Retina (tissue), 1 donor: ENCODE results near the gene KIF20A.
"Not testable (repeated sequence)": the region's sequence is repeated elsewhere in the genome, so short reads cannot be mapped to it uniquely, and the experiment has no call there.

Experiments
- DNase-seq: peaks from one replicate; pipeline ENCODE4 v3.0.0-alpha.2; 2016

KIF20A gene

DNA sequence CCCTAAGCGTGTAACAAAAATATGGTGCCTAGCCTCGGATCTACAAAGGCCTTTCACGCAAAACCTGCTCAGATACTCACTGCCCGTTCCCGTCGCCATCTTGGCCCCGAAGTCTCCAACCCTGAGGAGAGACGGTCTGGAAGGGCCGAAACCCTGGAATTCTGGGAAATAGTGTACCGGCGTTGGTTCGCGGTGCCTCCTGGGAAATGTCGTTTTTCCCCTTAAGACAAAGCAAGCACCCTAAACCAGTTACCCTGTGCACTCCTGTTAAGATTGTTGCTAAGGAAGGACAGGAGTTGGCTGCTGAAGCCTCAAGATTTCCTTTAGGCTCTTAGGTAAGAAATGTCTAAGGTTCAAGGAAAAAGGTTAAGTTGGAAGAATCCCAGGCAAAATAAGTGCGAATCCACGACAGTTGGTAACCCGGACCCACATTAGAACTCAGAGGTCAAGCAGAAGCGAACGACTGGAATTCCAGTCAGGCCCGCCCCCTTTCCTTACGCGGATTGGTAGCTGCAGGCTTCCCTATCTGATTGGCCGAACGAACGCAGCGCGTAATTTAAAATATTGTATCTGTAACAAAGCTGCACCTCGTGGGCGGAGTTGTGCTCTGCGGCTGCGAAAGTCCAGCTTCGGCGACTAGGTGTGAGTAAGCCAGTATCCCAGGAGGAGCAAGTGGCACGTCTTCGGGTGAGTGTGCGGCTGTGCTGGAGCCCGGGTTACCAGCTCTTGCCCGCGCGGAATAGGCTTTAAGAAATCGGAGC, at the start of gene KIF20A, which contains the start of gene BRD8:
Gene KIF20A (plus strand): TSS at position 597 of the 761 bp plus-strand sequence. CDS start 569 bp downstream, outside the sequence.
Gene BRD8 (minus strand): TSS at position 115 of the 761 bp plus-strand sequence. CDS start 16 bp downstream, at position 99.
- peak; percentile 98 for DNase-seq

DNA sequence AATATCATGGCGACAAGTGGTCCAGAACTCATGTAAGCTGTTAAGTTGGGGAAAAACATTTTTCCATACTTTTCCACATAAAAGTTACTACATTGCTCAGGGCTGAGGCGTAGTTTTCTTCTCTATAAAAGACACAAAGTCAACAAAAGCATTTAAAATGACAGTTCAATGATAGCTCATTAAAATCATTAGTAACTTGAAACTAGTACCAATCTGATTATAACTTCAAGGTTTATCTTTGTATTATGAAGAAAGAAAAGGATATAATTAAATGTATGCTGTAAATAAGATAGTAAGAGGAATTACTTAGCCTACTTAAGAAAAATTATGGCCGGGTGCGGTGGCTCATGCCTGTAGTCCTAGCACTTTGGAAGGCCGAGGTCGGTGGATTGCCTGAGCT, 49.6 kb upstream of the KIF20A start:
- no peak for DNase-seq

DNA sequence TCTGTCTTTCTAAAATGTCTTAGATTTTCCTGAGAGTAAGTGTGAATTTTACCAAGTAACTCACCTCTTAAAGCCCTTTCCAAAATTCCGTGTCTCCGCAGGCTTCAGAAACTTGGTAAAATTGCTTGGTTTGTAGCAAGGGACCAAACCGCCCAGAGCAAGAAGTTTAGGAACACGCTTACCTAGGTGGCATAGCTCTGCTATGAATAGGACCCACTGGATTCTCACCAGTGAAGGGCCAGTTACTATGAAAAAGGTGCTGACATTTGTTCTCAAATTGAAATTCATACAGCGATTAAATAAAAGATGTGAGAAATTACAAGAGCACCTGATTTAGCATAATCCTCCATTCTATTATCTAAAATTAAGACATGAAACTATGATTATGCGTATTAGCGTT, 46.4 kb upstream of the KIF20A start:
- DNase-seq = no peak

DNA sequence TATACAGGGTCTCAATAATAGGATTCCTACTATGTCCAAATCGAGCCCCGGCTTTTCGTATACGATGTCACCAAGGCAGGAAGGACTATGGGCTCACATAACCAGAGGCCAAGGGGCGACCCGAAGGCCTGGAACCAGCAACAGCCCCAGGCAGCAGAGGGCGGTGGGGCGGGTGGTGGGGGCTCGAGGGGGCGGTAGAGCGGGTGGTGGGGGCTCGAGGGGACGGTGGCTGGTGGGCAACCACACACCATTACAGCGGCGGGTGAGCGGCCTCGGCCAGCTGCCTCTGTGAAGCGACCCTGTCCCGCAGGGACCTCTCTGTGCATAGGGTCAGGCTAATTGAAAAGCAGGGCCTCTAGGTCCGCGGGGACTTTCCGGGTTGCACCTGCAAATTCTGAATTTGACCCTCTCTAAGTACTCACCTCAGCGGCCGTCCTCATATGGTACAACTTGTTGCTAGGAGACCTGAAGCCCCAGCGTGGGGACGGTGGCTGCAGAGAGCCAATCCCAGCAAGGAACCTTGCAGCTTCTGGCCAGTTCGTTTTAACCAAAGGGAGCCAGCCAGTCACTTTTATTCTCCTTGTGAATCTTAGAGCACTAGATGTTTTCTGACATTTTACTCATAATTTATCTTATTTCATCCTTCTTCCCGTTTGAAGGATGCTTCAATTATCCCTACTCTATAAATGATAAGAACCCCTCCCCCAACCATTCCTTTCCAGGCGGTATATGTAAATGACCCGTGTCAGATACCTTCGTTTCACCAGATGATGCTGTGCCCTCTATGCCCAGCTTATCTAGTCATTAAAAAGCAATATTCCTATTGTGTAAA, 39.7 kb upstream of the KIF20A start, which contains the start of gene NME5:
Gene NME5 (minus strand): TSS at position 480 of the 832 bp plus-strand sequence. CDS start 648 bp downstream, outside the sequence.
- peak; percentile 88 for DNase-seq

DNA sequence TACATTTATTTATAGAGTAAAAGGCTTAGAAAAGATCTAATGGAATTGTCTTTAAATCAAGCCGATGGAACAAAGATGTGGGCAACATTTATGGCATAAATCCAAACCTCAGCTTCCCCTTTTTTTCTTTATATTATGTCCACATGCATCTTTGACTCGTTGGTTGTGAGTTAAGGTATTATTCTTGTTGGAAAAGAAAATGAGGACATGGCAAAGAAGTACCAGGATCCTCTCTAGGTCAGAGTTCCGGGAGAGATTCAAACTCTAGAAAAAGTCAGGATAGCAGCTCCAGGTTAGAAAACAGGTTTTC, 39.2 kb upstream of the KIF20A start:
- DNase-seq = no peak

DNA sequence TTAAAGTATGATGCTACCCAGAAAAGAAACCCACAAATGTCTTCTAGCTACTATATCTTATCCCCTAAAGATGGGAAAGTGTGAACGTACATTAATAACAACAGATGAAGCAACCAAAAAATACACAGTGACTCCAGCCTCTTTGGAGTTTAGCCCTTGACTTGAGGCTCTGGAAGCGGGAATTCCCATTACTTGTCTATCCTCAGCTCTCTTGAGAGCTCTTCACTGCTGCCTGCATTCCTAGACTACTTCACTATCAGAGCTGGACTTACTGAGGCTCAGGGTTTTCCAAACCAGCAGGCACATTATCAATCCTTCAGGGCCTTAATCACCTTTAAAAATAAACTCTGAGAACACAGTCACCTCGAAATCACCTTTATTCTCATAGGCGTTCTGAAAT, 38.6 kb upstream of the KIF20A start:
- DNase-seq = no peak

DNA sequence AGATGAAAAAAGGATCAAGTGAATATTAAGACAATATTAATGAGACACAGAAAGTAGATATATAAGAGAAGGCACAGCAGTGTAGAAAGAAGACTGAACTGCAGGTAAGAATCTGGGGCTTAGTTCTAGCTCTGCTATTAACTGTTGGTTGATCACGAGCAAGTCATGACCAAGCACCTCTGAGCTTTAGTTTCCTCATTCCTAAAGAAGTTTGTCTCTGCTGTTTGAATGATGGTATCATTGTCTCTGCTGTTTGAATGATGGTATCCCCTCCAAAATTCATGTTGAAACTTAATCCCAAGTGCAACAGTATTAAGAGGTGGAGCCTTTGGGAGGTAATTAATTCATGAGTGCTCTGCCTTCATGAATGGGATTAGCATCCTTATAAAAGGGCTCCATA, 37.2 kb upstream of the KIF20A start:
- DNase-seq = no peak

DNA sequence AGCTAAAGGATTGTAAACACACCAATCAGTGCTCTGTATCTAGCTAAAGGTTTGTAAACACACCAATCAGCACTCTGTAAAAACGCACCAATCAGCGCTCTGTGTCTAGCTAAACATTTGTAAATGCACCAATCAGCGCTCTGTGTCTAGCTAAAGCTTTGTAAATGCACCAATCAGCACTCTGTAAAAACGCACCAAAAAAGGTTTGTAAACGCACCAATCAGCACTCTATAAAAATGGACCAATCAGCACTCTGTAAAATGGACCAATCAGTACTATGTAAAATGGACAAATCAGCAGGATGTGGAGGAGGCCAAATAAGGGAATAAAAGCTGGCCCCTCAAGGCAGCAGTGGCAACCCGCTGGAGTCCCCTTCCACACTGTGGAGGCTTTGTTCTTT, 35.3 kb upstream of the KIF20A start:
- DNase-seq = not testable (repeated sequence)

DNA sequence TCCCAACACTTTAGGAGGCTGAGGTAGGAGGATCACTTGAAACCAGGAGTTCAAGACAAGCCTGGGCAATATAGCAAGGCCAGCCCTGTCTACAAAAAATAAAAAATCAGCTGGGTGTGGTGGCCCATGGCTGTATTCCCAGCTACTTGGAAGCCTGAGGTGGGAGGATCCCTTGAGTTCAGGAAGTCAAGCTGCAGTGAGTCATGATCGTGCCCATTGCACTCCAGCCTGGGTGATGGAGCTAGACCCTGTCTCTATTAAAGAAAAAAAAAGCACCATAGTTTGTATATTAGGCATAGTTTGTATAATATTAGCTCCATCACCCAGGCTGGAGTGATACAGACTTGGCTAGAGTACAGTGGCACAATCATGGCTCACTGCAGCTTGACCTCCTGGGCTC, 30.1 kb upstream of the KIF20A start:
- no peak for DNase-seq

DNA sequence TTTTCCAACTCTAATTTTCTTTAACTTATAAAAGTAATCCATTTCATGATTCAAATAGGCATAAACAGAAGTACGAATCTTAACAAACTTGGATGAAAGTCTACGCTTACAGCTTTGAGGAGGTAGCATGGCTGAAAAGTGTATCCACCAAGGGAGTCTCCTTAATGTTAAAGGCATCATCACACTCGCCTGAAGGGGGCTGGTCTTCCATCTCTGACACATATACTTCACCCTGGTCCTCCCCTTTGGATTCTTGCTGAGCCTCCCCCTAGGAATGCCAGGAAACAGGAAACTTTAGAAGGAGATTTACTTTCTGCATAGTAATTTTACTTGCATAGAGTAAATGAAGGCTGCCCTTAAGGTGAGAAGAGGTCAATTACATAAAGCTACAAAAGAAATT, 29.4 kb upstream of the KIF20A start:
- DNase-seq = no peak

DNA sequence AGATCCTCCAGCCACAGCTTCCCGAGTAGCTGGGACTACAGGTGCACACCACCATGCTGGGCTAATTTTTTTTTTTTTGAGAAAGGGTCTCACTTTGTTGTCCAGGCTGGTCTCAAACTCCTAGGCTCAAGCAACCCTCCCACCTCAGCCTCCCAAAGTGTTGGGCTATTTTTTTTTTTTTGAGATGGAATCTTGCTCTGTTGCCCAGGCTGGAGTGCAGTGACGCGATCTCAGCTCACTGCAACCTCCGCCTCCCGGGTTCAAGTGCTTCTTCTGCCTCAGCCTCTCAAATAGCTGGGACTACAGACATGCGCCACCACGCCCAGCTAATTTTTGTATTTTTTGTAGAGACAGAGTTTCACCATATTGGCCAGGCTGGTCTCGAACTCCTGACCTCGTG, 22.9 kb upstream of the KIF20A start:
- not testable (repeated sequence) for DNase-seq

DNA sequence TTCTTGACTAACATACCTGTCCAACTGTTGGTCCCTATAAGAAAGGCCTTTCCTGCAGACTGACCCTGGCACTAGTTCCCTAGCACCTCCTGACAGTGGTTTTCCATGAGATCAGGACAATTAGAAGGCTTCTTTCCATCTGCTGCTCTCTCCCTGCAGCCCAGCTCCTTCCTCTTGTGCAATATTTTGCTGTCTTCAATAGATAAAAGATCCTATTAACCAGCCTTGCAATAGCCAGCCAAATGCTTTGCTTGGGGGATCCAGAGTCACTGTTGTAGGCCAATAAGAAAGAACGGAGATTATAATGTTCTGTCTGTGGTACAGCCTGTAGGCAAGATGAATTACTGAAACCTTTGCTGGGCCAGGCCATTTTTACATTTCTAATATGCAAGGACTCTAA, 21.3 kb upstream of the KIF20A start:
- no peak for DNase-seq

DNA sequence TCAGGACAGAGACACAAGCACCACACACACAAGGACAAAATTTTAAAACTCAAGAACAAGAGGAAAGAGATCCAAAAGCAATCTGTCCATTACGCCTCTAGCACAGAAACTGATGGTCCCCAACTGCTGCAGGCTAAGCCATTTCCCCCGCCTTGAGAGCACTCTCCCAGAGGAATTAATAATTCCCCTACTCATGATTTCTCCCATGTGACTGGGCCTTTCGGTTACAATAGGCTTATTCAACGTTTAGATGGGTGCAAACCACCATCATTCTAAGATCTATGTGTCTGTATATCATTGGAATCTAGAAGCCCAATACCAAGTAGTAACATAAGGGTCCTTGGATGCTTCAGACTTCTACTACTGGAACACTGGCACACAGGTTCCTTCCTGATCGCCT, 19.2 kb upstream of the KIF20A start:
- no peak for DNase-seq

DNA sequence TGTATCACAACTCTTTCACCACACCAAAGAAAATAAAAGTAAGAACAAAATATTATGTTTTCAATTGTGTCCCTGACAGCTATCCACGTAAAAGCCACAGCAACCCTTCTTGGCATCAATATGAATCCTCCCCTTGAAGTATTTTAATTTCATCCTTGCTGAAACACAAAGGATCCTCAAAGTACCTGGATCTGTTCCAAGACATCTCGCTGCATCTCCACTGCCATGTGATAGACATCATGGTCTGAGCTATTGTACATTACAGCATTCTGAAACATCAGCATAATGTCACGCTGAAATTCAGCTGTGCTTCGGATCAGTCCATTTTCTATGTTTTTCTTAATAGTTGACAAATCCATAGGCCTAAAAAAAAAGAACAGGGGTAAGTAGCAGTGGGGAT, 18.2 kb upstream of the KIF20A start:
- DNase-seq = no peak

DNA sequence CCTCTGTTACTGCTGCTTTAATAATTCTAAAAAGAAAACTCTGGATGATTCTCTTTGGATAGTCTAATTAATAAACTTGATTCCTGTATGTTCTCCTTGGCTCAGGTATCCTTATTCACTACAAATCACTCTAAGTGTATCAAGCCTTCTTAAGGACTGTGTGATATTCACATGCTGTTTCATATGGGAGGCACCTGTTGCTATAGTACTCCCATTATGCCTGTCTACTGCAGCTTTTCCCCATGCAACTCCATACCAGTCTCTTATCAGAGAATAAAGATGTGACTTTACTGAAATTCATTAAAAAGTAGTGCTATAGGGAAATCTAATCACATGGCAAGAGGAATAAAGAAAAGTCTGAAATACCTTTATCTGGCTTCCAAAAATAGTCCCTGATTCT, 15.2 kb upstream of the KIF20A start:
- no peak for DNase-seq

DNA sequence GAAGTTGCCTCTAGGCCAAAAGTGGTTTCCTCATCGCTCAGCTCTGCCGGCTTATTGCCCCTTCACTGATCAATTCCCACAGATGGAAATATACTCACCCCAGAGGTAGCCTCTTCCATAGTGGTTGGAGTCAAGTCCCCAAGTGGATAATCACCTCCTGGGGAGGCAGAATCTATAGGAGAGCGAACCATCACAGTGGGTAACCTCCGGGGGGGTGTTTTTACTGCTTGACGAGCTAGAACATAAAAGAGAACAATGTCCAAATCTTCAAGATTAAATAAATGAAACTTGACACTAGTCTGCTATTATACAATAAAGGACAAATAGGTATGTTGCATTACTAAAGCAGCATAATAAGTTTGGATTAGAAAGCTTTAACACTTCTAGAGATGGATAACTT, 9.8 kb upstream of the KIF20A start:
- no peak for DNase-seq

DNA sequence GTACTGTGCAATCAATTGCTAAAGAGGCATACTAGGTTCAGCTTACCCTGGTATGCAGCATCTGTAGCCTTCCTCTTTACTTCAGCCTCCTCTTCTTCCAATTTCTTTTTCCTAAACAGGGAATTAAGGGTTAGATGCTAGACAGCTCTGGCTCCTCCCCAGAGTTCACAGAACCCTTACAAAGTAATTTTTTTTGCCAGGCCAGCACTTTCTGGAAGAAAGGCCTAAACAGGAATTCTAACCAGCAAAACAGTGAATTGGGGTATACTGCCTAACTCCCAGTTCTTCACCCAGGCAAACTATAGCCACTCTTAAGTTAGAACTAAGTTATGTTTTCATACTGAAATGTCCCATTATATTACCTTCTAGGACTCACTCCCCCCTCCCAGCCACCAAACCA, 8.6 kb upstream of the KIF20A start:
- DNase-seq = no peak

DNA sequence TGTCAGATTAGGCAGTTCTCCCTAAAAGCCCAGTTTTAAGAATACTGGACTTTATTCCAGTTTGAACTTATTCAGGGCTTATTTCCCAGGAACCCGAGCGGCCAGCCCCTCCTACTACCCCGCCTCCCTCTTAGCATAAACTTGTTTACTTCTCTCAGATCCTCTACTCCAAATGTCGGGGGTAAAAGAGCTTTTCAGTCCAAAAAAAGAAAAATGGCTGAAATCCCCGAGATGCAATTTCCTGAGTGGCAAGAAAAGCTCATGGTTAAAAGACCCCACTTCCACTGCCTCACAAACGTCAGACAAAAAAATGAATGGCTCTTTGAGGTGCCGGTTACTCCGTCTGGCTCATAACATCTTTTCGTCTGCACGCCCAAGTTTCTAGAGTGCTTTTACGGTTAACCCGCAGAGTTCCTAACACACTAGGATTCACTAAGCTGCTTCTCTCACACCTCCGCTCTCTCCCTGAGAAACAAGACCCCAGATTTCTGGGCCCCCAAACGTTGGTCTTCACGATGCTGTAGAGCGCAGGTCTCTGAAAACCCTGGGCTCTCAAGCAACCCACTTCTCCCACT, 884 bp upstream of the KIF20A start:
- no peak for DNase-seq

DNA sequence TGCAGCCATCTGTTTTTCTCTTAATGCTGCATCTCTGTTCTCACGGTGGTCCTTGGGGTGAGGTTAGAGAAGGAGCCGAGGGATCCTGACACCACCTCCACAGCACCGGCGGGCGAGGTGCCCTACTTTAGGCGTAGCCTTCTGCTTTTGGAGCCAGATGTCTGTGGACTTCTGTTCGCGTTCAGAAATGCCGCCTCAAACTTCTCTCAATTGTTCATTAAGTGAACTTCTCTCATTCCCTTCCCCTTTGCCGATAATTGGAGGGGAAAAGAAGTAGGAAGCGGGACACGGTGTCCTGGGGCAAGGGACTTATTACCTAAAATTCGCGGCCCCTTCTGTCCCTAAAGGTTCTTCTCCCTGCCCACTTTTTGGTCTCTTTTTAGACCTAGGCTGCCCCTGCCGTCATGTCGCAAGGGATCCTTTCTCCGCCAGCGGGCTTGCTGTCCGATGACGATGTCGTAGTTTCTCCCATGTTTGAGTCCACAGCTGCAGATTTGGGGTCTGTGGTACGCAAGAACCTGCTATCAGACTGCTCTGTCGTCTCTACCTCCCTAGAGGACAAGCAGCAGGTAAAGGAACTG, 455 bp downstream of the KIF20A start:
- no peak for DNase-seq

DNA sequence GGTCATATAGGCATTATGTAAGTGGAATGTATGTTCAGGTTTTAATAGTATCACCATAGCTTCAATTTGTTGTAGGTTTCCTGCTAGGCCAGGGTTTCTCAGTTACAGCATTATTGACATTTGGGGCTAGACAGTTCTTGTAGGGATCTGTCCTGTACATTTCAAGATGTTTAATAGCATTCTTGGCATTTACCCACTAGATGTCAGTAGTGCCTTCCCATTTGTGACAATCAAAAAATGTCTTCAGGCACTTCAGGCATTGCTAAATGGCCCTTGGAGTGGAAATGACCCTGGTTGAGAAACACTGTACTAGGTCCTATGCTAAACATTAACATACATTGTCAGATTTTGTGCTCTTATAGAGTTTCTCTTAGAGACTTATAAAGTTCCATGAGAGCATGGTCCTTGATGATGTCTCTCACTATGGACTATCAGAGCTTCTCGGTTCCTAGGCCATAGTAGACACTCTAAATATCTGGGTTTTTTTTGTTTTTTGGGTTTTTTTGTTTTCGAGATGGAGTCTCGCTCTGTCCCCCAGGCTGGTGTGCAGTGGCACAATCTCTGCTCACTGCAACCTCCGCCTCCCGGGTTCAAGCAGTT, 1.4 kb downstream of the KIF20A start:
- DNase-seq = peak; percentile 40

DNA sequence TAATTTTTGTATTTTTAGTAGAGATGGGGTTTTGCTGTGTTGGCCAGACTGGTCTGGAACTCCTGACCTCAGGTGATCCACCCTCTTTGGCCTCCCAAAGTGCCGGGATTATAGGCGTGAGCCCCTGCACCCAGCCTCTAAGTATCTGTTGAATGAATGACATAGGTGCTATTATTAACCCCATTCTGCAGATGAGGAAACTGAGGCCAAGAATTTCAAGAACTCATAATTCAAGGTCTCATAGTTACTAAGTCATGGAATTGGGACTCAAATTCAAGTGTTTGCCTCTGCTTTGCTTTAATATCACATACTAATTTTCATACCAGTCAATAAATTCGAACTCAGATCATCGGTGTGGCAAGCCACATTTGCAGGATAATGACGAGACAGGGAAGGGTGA, 1.9 kb downstream of the KIF20A start:
- DNase-seq = no peak

DNA sequence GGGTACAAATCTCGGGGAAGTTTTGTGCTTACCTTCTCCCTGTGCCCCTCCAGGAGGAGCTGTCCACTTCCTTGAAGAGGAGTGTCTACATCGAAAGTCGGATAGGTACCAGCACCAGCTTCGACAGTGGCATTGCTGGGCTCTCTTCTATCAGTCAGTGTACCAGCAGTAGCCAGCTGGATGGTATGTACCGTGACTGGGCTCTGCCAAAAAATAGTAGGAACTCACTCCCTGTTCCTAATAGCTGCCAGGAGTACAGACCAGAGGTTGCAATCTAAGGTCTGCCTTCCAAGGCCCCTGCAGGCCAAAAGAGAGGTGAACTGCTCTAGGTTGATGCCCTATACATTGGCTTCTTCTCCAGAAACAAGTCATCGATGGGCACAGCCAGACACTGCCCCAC, 3.9 kb downstream of the KIF20A start:
- no peak for DNase-seq

DNA sequence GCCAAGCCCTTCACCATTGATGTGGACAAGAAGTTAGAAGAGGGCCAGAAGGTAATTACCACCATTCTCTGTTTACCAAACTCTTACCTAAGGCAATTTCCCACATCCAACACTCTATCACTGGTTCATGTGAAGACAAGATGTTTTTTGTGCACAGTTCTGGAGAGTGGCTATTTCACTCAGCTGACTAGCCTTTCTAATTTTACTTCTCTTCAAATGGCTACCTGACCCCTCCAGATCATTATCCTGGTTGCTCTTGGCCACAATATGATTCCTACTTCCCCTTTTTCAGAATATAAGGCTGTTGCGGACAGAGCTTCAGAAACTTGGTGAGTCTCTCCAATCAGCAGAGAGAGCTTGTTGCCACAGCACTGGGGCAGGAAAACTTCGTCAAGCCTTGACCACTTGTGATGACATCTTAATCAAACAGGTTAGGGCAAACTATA, 7.1 kb downstream of the KIF20A start:
- DNase-seq = no peak
